B cell (primary cell): ENCODE data around the gene XXYLT1. TPM values are rescaled to one million over a fixed set of nuclear protein-coding genes. Genes with fewer than 3 reads are reported as not detected.

ENCODE experiments used
- ATAC-seq: fragments of 200-7000 bp; cut with Tn5 transposase; one replicate; pipeline ENCODE4 v1.10.0; 2021; ENCODE audit warnings: low read depth, mild to moderate bottlenecking, moderate number of reproducible peaks, moderate library complexity
- CTCF ChIA-PET: fragments of 350-600 bp; sonication (Branson Sonifier 250); formaldehyde crosslinking; loops from one replicate; lab custom pipeline; 2021; ENCODE audit warnings: antibody characterized with exemption, inconsistent platforms; lab: Charles Lee
- POLR2A ChIA-PET: fragments of 350-600 bp; sonication (Branson Sonifier 250); formaldehyde crosslinking; loops from one replicate; lab custom pipeline; 2021; ENCODE audit warnings: antibody characterized with exemption; lab: Charles Lee
- DNase-seq: peaks from one replicate; pipeline ENCODE4 v3.0.0; 2013
- H2AFZ ChIP-seq: 2 replicates; pipeline ENCODE4 v1.6.1; 2012; ENCODE audit warnings: mild to moderate bottlenecking, low read depth, low read length; ENCODE audit not compliant: insufficient read depth, poor library complexity, severe bottlenecking
- H3K27ac ChIP-seq, 2 donors: 1 replicate in 1 of 2; 2 replicates in 1 of 2; pipeline ENCODE4 v1.5.1; 2012 to 2013; ENCODE audit warnings: low read length in 2 of 2, mild to moderate bottlenecking in 2 of 2, moderate library complexity in 1 of 2
- H3K27me3 ChIP-seq, 4 experiments: fragments of 200-600 bp in 1 of 4; sonication (generic) in 1 of 4; replicated peaks in 1 of 4; 1 replicate in 2 of 4; 2 replicates in 2 of 4; pipeline versions ENCODE4 v1.6.1 to v1.7.0; 2013 to 2016; ENCODE audit warnings: low read length in 3 of 4, mild to moderate bottlenecking in 2 of 4, mixed read lengths in 1 of 4, moderate library complexity in 1 of 4; ENCODE audit not compliant: insufficient read depth in 4 of 4, control insufficient read depth in 3 of 4; ENCODE audit errors: control extremely low read depth in 1 of 4
- H3K36me3 ChIP-seq, 2 experiments: replicated peaks in 1 of 2; 1 replicate in 1 of 2; 2 replicates in 1 of 2; pipeline versions ENCODE4 v1.6.1 to v1.7.1; 2013; ENCODE audit warnings: low read length in 1 of 2; ENCODE audit not compliant: insufficient read depth in 2 of 2, control insufficient read depth in 1 of 2; ENCODE audit errors: control extremely low read depth in 1 of 2, extremely low read depth in 1 of 2
- H3K4me1 ChIP-seq, 2 donors: fragments of 200-600 bp in 1 of 2; sonication (generic) in 1 of 2; 1 replicate in 1 of 2; 2 replicates in 1 of 2; pipeline versions ENCODE4 v1.5.1 to v1.6.1; 2013 to 2017; ENCODE audit warnings: low read length in 2 of 2; ENCODE audit not compliant: control insufficient read depth in 2 of 2, insufficient read depth in 2 of 2
- H3K4me2 ChIP-seq: replicated peaks from 2 replicates; pipeline ENCODE3; 2012; ENCODE audit warnings: mild to moderate bottlenecking, low read depth, low read length; ENCODE audit not compliant: poor library complexity, severe bottlenecking
- H3K4me3 ChIP-seq, 5 experiments: fragments of 200-600 bp in 1 of 5; sonication (generic) in 1 of 5; 1 replicate in 3 of 5; 2 replicates in 2 of 5; pipeline versions ENCODE4 v1.5.1 to v1.7.0; 2011 to 2016; ENCODE audit warnings: low read length in 4 of 5, mild to moderate bottlenecking in 4 of 5, low read depth in 2 of 5, control low read depth in 1 of 5, moderate library complexity in 1 of 5; ENCODE audit not compliant: insufficient read depth in 1 of 5; ENCODE audit errors: control extremely low read depth in 1 of 5, extremely low read depth in 1 of 5
- H3K79me2 ChIP-seq: fragments of 200-600 bp; sonication (generic); one replicate; pipeline ENCODE4 v1.6.0; 2016; ENCODE audit warnings: low read length; ENCODE audit not compliant: control insufficient read depth, insufficient read depth
- H3K9ac ChIP-seq: fragments of 200-600 bp; sonication (generic); 2 replicates; pipeline ENCODE4 v1.6.1; 2017; ENCODE audit warnings: mild to moderate bottlenecking, low read length, moderate library complexity
- H3K9me3 ChIP-seq, 3 donors: one replicate each; pipeline versions ENCODE4 v1.6.1 to v1.7.1; 2013; ENCODE audit warnings: low read length in 2 of 3; ENCODE audit not compliant: control insufficient read depth in 2 of 3, insufficient read depth in 1 of 3; ENCODE audit errors: control extremely low read depth in 1 of 3
- H4K20me1 ChIP-seq: 2 replicates; pipeline ENCODE4 v1.6.0; 2012; ENCODE audit warnings: mild to moderate bottlenecking, low read length; ENCODE audit not compliant: insufficient read depth, control insufficient read depth, poor library complexity, severe bottlenecking
- H3K27ac Mint-ChIP-seq: one replicate; pipeline ENCODE4 v1.8.0; 2021; ENCODE audit warnings: mixed read lengths
- H3K27me3 Mint-ChIP-seq: one replicate; pipeline ENCODE4 v1.8.0; 2021; ENCODE audit warnings: mixed read lengths
- H3K4me1 Mint-ChIP-seq: one replicate; pipeline ENCODE4 v1.8.0; 2021; ENCODE audit warnings: mixed read lengths
- H3K4me3 Mint-ChIP-seq: one replicate; pipeline ENCODE4 v1.8.0; 2021; ENCODE audit warnings: mixed read lengths
- H3K9me3 Mint-ChIP-seq: one replicate; pipeline ENCODE4 v1.8.0; 2022; ENCODE audit warnings: mixed read lengths; ENCODE audit not compliant: insufficient read depth
- CTCF ChIP-seq: fragments of 200-600 bp; IDR thresholded peaks from one replicate; pipeline ENCODE4 v1.8.0; 2022; ENCODE audit warnings: antibody characterized with exemption, mild to moderate bottlenecking
- EZH2 ChIP-seq: IDR thresholded peaks from 2 replicates; pipeline ENCODE4 v1.6.1; 2012; ENCODE audit warnings: borderline replicate concordance, low read depth, mild to moderate bottlenecking, moderate library complexity, low read length; ENCODE audit not compliant: insufficient read depth, poor library complexity, severe bottlenecking
- WGBS: methylation state at CpG from one replicate; pipeline ENCODE4 v1.1.5; 2013; ENCODE audit warnings: missing lambda C conversion rate; ENCODE audit not compliant: insufficient coverage; 5-methylcytosine and 5-hydroxymethylcytosine counted together
- intact Hi-C: fragments of 100-400 bp; cut with micrococcal nuclease; formaldehyde crosslinking; loops from one replicate; pipeline ENCODE4 v1.10.0; 2022
- polyA plus RNA-seq: library from polyadenylated mRNA; depleted of rRNA; stranded (reverse); fragments of >200 nt; gene quantifications from 2 replicates; pipeline ENCODE4 v1.2.3, GENCODE V29; 2012
- small RNA-seq: library from RNA; depleted of rRNA; stranded (forward); fragments of <200 nt; gene quantifications from one replicate; pipeline ENCODE3, GENCODE V24; 2012; ENCODE audit warnings: low replicate concordance, low read depth; ENCODE audit not compliant: insufficient read length
- total RNA-seq, 2 donors: library from RNA; stranded (reverse); fragments of 120-200 nt in 1 of 2; gene quantifications; 1 replicate in 1 of 2; 2 replicates in 1 of 2; pipeline versions ENCODE4 v1.2.3 to v1.2.4, GENCODE V29; 2013 to 2022

The XXYLT1 gene
- total and polyA plus RNA-seq, 2 donors (not counting 1 experiment from before 2014, with no cell fraction given): 2.6 to 11.2 TPM

- peaks cover 30% of the 10 kb centered on the region for H3K27me3 Mint-ChIP-seq
- intact Hi-C loops: no loop called here
- peaks cover under 1% of the 10 kb centered on the region for H3K4me1 Mint-ChIP-seq
- ChIA-PET CTCF (interaction anchor here (0.7 to 1.1 kb wide), 3 partner anchors 75 to 338 kb away, joined by 3 read pairs; no protein-coding TSS in a partner anchor), POLR2A (no interaction called here)
- Histone ChIP-seq H3K27ac (no peak overlapping the region), H3K4me1 (no peaks in the 10 kb centered on the region), H4K20me1 (no peaks in the 10 kb centered on the region), H3K36me3 (no peaks in the 10 kb centered on the region), H3K27me3 (peaks cover 0 to 3% (median 0%) of the 10 kb centered on the region in 4 experiments), H2AFZ (no peak overlapping the region), H3K4me2 (no peak overlapping the region), H3K9ac (no peak overlapping the region), H3K9me3 (no peaks in the 10 kb centered on the region), H3K79me2 (no peaks in the 10 kb centered on the region), H3K4me3 (no peak overlapping the region)
- H3K27ac Mint-ChIP-seq: no peak overlapping the region
- DNase-seq: no peak
- TF ChIP-seq EZH2 (no peak), CTCF (no peak)
- H3K4me3 Mint-ChIP-seq: no peak overlapping the region
- no peak for ATAC-seq
- peaks cover 4% of the 10 kb centered on the region for H3K9me3 Mint-ChIP-seq
- WGBS: 90% methylated on average over 4 of the region's 4 CpGs
Measured at GRCh38 chr3:195020185-195020584, 250.8 kb downstream of the XXYLT1 start.

- H3K4me1 Mint-ChIP-seq: no peaks in the 10 kb centered on the region
- H3K27ac Mint-ChIP-seq: no peak overlapping the region
- Histone ChIP-seq H3K4me2 (no peak overlapping the region), H4K20me1 (no peaks in the 10 kb centered on the region), H3K27ac (no peak overlapping the region), H3K9ac (no peak overlapping the region), H3K36me3 (no peaks in the 10 kb centered on the region), H3K4me3 (no peak overlapping the region), H3K4me1 (no peaks in the 10 kb centered on the region), H3K79me2 (no peaks in the 10 kb centered on the region), H3K9me3 (no peaks in the 10 kb centered on the region), H2AFZ (no peak overlapping the region), H3K27me3 (peaks cover 0 to 3% (median 0%) of the 10 kb centered on the region in 4 experiments)
- 100% methylated on average over 1 of the region's 6 CpGs for whole genome bisulfite sequencing
- H3K27me3 Mint-ChIP-seq: peaks cover 30% of the 10 kb centered on the region
- no peak overlapping the region for H3K4me3 Mint-ChIP-seq
- no peak for TF ChIP-seq EZH2
- H3K9me3 Mint-ChIP-seq: peaks cover 4% of the 10 kb centered on the region
- ChIA-PET CTCF (interaction anchor here (1.0 to 1.4 kb wide), 2 partner anchors 13 to 85 kb away, joined by 3 to 4 read pairs; no protein-coding TSS in a partner anchor), POLR2A (no interaction called here)
- intact Hi-C loops: no loop called here
- ATAC-seq: no peak
- DNase-seq: no peak
Measured at GRCh38 chr3:195019335-195019734, 251.6 kb downstream of the XXYLT1 start.

Small RNA genes within 50 kb of the gene (small RNA-seq; reads per million reads assigned to genes)
- gene MIR3137: not detected
- not detected for gene RN7SL36P
- gene RNU6-25P: not detected

Other genes with a start within 250 kb of the XXYLT1 start
- gene ACAP2, start 171.9 kb upstream of the XXYLT1 start, total RNA-seq: 108 and 113 TPM in 2 replicates
- 18.6 and 30.9 TPM in 2 replicates for gene ACAP2, start 171.9 kb upstream of the XXYLT1 start, polyA plus RNA-seq